PC-3 (cell line): ENCODE measurements around the gene TBL3. TPM values are rescaled to one million over a fixed set of nuclear protein-coding genes. Genes with fewer than 3 reads are reported as not detected.

Experiments
- ATAC-seq: fragments of 200-7000 bp; cut with Tn5 transposase; 2 replicates; pipeline ENCODE4 v1.9.1; 2020; ENCODE audit warnings: mild to moderate bottlenecking, moderate library complexity
- BruUV-seq: library from RNA; stranded (reverse); fragments of 400-500 nt; replicated peaks from 2 replicates; lab custom pipeline; 2021; lab: Mats Ljungman, UMichigan
- CTCF ChIA-PET: fragments of 300-600 bp; sonication (Branson Sonifier 250); formaldehyde crosslinking; loops from one replicate; lab custom pipeline; 2022; ENCODE audit warnings: antibody characterized with exemption; lab: Charles Lee
- POLR2A ChIA-PET: fragments of 300-600 bp; sonication (Branson Sonifier 250); formaldehyde crosslinking; loops from one replicate; lab custom pipeline; 2022; ENCODE audit warnings: antibody characterized with exemption; ENCODE audit not compliant: unreplicated experiment; lab: Charles Lee
- DNase-seq: peaks from one replicate; pipeline ENCODE4 v3.0.0-alpha.2; 2015
- H2AFZ ChIP-seq: fragments of 300-600 bp; sonication (generic); 2 replicates; pipeline ENCODE4 v1.6.0; 2016; ENCODE audit warnings: antibody characterized with exemption, low read length
- H3F3A ChIP-seq: fragments of 300-600 bp; sonication (generic); one replicate; pipeline ENCODE4 v1.6.0; 2017; ENCODE audit warnings: antibody characterized with exemption, low read length, control low read depth, mild to moderate bottlenecking; ENCODE audit not compliant: unreplicated experiment
- H3K27ac ChIP-seq: fragments of 300-600 bp; sonication (generic); 2 replicates; pipeline ENCODE4 v1.5.1; 2016; ENCODE audit warnings: mild to moderate bottlenecking, low read length
- H3K27me3 ChIP-seq: fragments of 300-600 bp; sonication (generic); 2 replicates; pipeline ENCODE4 v1.6.1; 2016; ENCODE audit warnings: low read length, mixed read lengths
- H3K36me3 ChIP-seq: fragments of 300-600 bp; sonication (generic); 2 replicates; pipeline ENCODE4 v1.6.1; 2016; ENCODE audit warnings: low read depth, mixed run types, low read length, mixed read lengths
- H3K4me1 ChIP-seq: fragments of 300-600 bp; sonication (generic); 2 replicates; pipeline ENCODE4 v1.5.1; 2016; ENCODE audit warnings: low read length; ENCODE audit not compliant: insufficient read depth
- H3K4me2 ChIP-seq: fragments of 300-600 bp; sonication (generic); 2 replicates; pipeline ENCODE4 v1.6.0; 2016; ENCODE audit warnings: low read length
- H3K4me3 ChIP-seq: fragments of 300-600 bp; sonication (generic); 2 replicates; pipeline ENCODE4 v1.5.1; 2016; ENCODE audit warnings: mild to moderate bottlenecking, low read length, mixed read lengths
- H3K79me2 ChIP-seq: fragments of 300-600 bp; sonication (generic); 2 replicates; pipeline ENCODE4 v1.6.1; 2017; ENCODE audit warnings: low read length, mixed read lengths
- H3K9ac ChIP-seq: fragments of 300-600 bp; sonication (generic); 2 replicates; pipeline ENCODE4 v1.6.0; 2016; ENCODE audit warnings: mild to moderate bottlenecking, low read length
- H3K9me2 ChIP-seq: fragments of 300-600 bp; sonication (generic); replicated peaks from 2 replicates; pipeline ENCODE4 v1.6.1; 2016; ENCODE audit warnings: mixed run types, low read length, mixed read lengths
- H3K9me3 ChIP-seq: fragments of 300-600 bp; sonication (generic); 2 replicates; pipeline ENCODE4 v1.6.1; 2016; ENCODE audit warnings: low read length, mixed read lengths
- H4K20me1 ChIP-seq: fragments of 300-600 bp; sonication (generic); 2 replicates; pipeline ENCODE4 v1.6.1; 2016; ENCODE audit warnings: low read length, mixed read lengths
- EZH2 ChIP-seq: fragments of 300-600 bp; sonication (generic); IDR thresholded peaks from one replicate; pipeline ENCODE4 v1.6.1; 2017; ENCODE audit warnings: antibody characterized with exemption, mild to moderate bottlenecking, low read length; ENCODE audit not compliant: unreplicated experiment
- EZH2phosphoT487 ChIP-seq: fragments of 300-600 bp; sonication (generic); IDR thresholded peaks from 2 replicates; pipeline ENCODE4 v1.6.1; 2018; ENCODE audit warnings: mild to moderate bottlenecking, antibody characterized with exemption, low read length, borderline replicate concordance
- intact Hi-C: fragments of 100-400 bp; cut with micrococcal nuclease; formaldehyde crosslinking; loops from 2 replicates; pipeline ENCODE4 v1.9.0; 2023
- total RNA-seq: library from RNA; depleted of rRNA; stranded (reverse); fragments of >200 nt; gene quantifications from 2 replicates; pipeline ENCODE4 v1.2.3, GENCODE V29; 2014
- TF ChIP-seq, protein P1 (sequence below): fragments of 300-600 bp; sonication (generic); conservative IDR thresholded peaks from 2 replicates; pipeline ENCODE4 v1.5.1; 2017; ENCODE audit warnings: antibody characterized with exemption, low read depth, mild to moderate bottlenecking, low read length

Gene TBL3
- total RNA-seq, 1 experiment from 2014 or later, result 71.5 TPM

DNA sequence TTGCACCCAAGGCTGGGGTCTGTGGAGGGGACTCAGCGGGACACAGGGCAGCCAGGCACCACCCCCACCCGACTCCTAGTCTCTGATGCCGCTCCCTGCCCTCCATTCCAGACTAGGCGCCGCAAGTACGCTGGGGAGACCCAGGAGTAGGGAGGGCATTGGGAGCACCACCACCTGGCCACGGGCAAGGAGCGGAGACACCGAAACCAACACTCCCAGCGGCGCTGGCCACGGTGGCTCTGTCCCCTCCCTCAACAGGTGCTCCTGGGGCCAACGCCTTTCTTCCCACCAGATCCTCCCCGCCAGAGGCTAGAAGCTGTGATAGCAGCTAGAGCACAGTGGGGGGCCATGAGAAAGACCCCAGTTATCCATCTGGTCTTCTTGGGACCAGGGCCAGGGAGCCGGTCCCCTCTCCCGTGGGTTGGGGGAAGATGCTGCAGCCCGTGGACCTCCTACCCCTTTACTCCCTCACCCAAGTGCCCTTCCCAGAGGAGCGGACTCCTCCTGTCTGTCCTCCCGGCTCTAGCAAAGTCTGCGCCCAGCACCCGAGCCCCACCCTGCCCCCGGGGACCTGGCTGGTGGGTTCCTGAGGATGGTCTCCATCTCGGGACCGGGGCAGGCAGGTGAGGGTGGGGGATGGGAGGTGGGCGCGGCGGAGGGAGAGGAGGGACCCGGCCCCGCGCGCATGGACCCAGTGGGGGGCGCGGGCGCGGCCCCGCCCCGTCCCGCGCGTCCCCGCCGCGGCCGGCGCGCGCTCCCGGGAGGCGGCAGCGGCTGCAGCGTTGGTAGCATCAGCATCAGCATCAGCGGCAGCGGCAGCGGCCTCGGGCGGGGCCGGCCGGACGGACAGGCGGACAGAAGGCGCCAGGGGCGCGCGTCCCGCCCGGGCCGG, 17.6 kb downstream of the TBL3 start, which contains the start of gene SYNGR3:
SYNGR3 (plus strand) TSS at position 762 of the 892 bp plus-strand sequence. CDS start 133 bp downstream, outside the sequence.
- POLR2A ChIA-PET, result no interaction called here

DNA sequence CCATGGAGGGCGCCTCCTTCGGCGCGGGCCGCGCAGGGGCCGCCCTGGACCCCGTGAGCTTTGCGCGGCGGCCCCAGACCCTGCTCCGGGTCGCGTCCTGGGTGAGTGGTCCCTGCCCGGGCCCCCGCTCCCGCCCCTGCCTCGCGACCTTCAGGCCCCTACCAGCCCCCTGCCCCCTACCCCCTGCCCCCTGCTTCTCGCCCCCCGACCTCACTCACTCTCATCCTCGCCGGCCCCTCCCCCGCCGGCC, 18.2 kb downstream of the TBL3 start:
- no peak overlapping the region for H3K9ac ChIP-seq

More for the DNA sequence above, 17.6 kb downstream of the TBL3 start, which contains the start of gene SYNGR3:
- no peaks in the 10 kb centered on the region for H3K9me3 ChIP-seq
- no peak within 1 kb of the TSS for H3K27ac ChIP-seq
- no peak within 1 kb of the TSS for H3K9ac ChIP-seq
- H3K9me2 ChIP-seq, result no peaks in the 10 kb centered on the region
- TF ChIP-seq EZH2 (no peak), EZH2phosphoT487 (no peak)
- TF ChIP-seq, protein P1, sequence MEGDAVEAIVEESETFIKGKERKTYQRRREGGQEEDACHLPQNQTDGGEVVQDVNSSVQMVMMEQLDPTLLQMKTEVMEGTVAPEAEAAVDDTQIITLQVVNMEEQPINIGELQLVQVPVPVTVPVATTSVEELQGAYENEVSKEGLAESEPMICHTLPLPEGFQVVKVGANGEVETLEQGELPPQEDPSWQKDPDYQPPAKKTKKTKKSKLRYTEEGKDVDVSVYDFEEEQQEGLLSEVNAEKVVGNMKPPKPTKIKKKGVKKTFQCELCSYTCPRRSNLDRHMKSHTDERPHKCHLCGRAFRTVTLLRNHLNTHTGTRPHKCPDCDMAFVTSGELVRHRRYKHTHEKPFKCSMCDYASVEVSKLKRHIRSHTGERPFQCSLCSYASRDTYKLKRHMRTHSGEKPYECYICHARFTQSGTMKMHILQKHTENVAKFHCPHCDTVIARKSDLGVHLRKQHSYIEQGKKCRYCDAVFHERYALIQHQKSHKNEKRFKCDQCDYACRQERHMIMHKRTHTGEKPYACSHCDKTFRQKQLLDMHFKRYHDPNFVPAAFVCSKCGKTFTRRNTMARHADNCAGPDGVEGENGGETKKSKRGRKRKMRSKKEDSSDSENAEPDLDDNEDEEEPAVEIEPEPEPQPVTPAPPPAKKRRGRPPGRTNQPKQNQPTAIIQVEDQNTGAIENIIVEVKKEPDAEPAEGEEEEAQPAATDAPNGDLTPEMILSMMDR, result no peak
- peak; percentile 14; the same call in 1 of the 2 replicates for ATAC-seq
- intact Hi-C loops, result no loop called here
- H3K4me2 ChIP-seq, result peak within 1 kb of the TSS; percentile 65
- H3K4me1 ChIP-seq, result peaks cover 18% of the 10 kb centered on the region
- no peaks in the 10 kb centered on the region for H3K27me3 ChIP-seq
- H3K79me2 ChIP-seq, result peaks cover 16% of the 10 kb centered on the region
- H3K36me3 ChIP-seq, result no peaks in the 10 kb centered on the region; the same call in 1 of the 2 replicates
- no TSS peak for BruUV-seq
- CTCF ChIA-PET, result no interaction called here
- peak within 1 kb of the TSS; percentile 52 for H3K4me3 ChIP-seq
- H4K20me1 ChIP-seq, result no peaks in the 10 kb centered on the region
- DNase-seq, result peak; percentile 39
- peak within 1 kb of the TSS; percentile 20; the same call in 1 of the 2 replicates for H2AFZ ChIP-seq
- H3F3A ChIP-seq, result no peaks in the 10 kb centered on the region

More for the DNA sequence above, 18.2 kb downstream of the TBL3 start:
- H3K4me3 ChIP-seq, result peak overlapping the region; percentile 52; the same call in 1 of the 2 replicates
- ATAC-seq (no peak), DNase-seq (no peak)
- ChIA-PET POLR2A (no interaction called here), CTCF (interaction anchor here (0.6 kb wide), 1 partner anchor 151 kb away, joined by 3 read pairs; no protein-coding TSS in a partner anchor)
- H3K27ac ChIP-seq, result no peak overlapping the region
- TF ChIP-seq EZH2phosphoT487 (no peak), EZH2 (no peak)
- TF ChIP-seq, protein P1, result no peak
- H3K27me3 ChIP-seq, result no peaks in the 10 kb centered on the region
- no peaks in the 10 kb centered on the region for H3K9me2 ChIP-seq
- H3K9me3 ChIP-seq, result no peaks in the 10 kb centered on the region
- no peaks in the 10 kb centered on the region for H4K20me1 ChIP-seq
- H3K79me2 ChIP-seq, result peaks cover 11% of the 10 kb centered on the region
- H3K36me3 ChIP-seq, result no peaks in the 10 kb centered on the region; the same call in 1 of the 2 replicates
- no peak overlapping the region for H2AFZ ChIP-seq
- H3K4me2 ChIP-seq, result peak overlapping the region; percentile 65; the same call in 1 of the 2 replicates
- intact Hi-C loops, result no loop called here
- no TSS peak for BruUV-seq
- H3F3A ChIP-seq, result no peaks in the 10 kb centered on the region
- peaks cover 14% of the 10 kb centered on the region for H3K4me1 ChIP-seq
